Activated CD8-positive, alpha-beta memory T cell treated with anti-CD3 and anti-CD28 coated beads for 36 hours (primary cell): ENCODE results near the gene DUSP9. TPM values are rescaled to one million over a fixed set of nuclear protein-coding genes. Genes with fewer than 3 reads are reported as not detected.

Experiments used
- CTCF ChIA-PET: fragments of 350-600 bp; sonication (Branson Sonifier 250); formaldehyde crosslinking; loops from one replicate; lab custom pipeline; 2021; ENCODE audit warnings: antibody characterized with exemption; lab: Charles Lee
- POLR2A ChIA-PET: fragments of 350-600 bp; sonication (Branson Sonifier 250); formaldehyde crosslinking; loops from one replicate; lab custom pipeline; 2021; ENCODE audit warnings: antibody characterized with exemption; lab: Charles Lee
- total RNA-seq, 2 experiments: library from RNA; stranded (reverse); gene quantifications; one replicate each; pipeline ENCODE4 v1.2.3, GENCODE V29; 2021

Gene DUSP9
- total RNA-seq, 2 experiments from 2014 or later: 0.11 to 0.15 TPM

GRCh38 chrX:153643431-153644351 is 3.3 kb upstream of the DUSP9 start:
- POLR2A ChIA-PET: no interaction called here
- CTCF ChIA-PET: interaction anchor here (0.7 to 1.5 kb wide), 3 partner anchors 12 to 24 kb away, joined by 3 read pairs; no protein-coding TSS in a partner anchor

DNA sequence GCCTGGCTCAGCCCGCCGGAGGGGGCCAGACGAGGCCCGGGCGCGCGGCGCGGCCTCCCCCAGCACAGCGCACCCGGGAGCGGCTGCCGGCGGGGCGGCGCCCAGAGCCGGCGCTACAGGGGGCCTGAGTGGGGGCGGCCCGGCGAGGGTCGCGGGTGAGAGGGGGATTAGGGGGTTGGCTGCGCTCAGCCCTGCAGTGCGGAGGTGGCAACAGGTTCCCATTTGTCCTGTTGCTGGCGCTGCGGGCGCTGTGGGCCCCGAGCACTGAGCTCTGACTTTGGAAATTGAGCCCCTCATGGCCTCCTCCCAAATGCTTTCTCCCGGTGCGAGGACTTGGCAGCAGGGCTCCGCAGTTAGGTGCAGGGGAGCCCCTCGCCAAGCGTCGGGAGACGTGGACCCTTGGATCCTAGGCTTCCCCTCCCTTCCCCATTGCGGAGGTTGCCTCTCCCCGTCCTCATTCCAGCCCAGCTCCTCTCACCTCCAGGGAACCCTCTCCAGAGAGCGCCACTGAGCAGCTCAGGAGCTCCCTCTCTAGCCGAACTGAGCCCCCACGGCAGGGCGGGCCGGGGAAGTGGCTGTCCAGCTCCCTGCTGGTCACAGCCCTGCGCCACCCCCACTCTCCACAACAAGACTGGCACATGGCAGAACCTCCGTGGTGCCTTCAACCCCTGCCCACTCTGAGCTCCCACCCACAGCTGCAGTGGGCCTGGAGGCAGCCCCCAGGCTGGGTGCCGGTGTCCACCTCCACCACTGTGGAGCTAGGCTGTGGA is 2.5 kb upstream of the DUSP9 start:
- POLR2A ChIA-PET: no interaction called here
- CTCF ChIA-PET: interaction anchor here (0.6 to 1.1 kb wide), 4 partner anchors 8 to 105 kb away, joined by 3 to 5 read pairs (median 3); no protein-coding TSS in a partner anchor

GRCh38 chrX:153645151-153645550 is 1.9 kb upstream of the DUSP9 start:
- POLR2A ChIA-PET: no interaction called here
- CTCF ChIA-PET: interaction anchor here (1.0 to 1.1 kb wide), 2 partner anchors 9 to 105 kb away, joined by 3 to 5 read pairs; no protein-coding TSS in a partner anchor

GRCh38 chrX:153645921-153646488 is 998 bp upstream of the DUSP9 start:
- CTCF ChIA-PET: interaction anchor here (1.0 to 1.5 kb wide), 4 partner anchors 9 to 93 kb away, joined by 3 to 4 read pairs (median 3); no protein-coding TSS in a partner anchor
- POLR2A ChIA-PET: no interaction called here

- ChIA-PET CTCF (interaction anchor here (0.6 to 1.5 kb wide), 3 partner anchors 15 to 21 kb away, joined by 3 to 4 read pairs (median 3); no protein-coding TSS in a partner anchor), POLR2A (no interaction called here)
Measured at GRCh38 chrX:153647461-153648357, 706 bp downstream of the DUSP9 start.

DNA sequence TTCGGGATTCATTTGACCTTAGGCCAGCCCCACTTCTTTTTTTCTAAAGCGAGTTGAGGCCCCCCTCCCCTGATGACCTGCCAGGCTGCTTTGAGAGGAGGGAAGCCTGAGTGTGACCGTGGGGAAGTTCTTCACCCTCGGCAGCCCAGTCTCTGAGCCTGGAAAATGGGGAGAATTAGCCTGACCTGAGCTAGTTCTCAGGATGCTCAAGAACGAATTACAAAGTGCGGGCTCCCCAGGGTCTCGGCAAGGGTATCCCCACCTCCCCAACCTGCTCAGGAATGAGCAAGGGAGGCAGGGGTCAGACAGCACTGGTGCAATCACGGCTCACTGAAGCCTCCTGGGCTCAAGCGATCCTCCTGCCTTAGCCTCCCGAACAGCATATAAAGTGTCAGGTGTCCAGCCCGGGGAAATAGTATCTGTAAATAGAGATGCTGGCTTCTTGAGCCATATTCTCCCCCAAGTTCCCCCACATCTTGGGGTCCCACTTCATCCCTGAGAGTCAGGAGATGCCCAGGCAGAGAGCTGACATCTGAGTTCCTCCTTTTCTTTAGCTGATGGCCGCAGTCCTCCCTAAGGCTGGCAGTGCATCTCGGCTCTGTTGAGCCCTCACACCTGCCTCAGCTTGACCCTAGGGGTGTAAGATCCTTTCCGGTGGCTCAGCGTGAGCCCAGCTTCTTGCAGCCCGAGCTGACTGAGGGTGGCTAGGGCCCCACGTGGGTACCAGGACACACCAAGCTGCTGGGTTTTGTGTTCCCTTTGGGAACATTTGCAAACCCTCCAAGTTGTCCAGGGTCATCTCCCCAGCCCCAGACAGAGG is 1.6 kb downstream of the DUSP9 start:
- POLR2A ChIA-PET: no interaction called here
- CTCF ChIA-PET: interaction anchor here (0.6 to 1.6 kb wide), 3 partner anchors 8 to 21 kb away, joined by 3 to 4 read pairs (median 3); no protein-coding TSS in a partner anchor

DNA sequence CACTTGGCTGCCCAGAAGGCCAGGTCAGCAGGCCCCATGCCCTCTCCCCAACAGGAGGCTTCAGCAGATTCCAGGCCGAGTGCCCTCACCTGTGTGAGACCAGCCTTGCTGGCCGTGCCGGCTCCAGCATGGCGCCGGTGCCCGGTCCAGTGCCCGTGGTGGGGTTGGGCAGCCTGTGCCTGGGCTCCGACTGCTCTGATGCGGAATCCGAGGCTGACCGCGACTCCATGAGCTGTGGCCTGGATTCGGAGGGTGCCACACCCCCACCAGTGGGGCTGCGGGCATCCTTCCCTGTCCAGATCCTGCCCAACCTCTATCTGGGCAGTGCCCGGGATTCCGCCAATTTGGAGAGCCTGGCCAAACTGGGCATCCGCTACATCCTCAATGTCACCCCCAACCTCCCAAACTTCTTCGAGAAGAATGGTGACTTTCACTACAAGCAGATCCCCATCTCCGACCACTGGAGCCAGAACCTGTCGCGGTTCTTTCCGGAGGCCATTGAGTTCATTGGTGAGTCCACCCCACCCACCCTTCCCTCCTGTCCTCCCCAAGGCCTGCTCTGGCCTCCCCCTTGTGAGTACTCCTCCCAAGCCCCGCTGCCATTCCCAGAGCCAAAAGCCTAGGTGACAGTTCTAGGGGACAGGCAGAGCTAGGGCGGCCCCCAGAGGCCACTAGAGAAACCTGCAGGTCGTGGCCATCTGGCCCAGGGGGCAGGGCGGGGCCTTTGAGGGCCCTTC is 2.3 kb downstream of the DUSP9 start:
- POLR2A ChIA-PET: no interaction called here
- CTCF ChIA-PET: interaction anchor here (1.2 to 1.6 kb wide), 2 partner anchors 8 to 13 kb away, joined by 4 read pairs; no protein-coding TSS in a partner anchor

- POLR2A ChIA-PET: no interaction called here
Measured at GRCh38 chrX:153649915-153650782, 3.1 kb downstream of the DUSP9 start.

GRCh38 chrX:153650959-153651358 is 4.0 kb downstream of the DUSP9 start:
- POLR2A ChIA-PET: no interaction called here
- CTCF ChIA-PET: interaction anchor here (0.6 to 1.0 kb wide), 3 partner anchors 11 to 111 kb away, joined by 3 read pairs; no protein-coding TSS in a partner anchor

More at GRCh38 chrX:153649915-153650782, 3.1 kb downstream of the DUSP9 start:
- CTCF ChIA-PET: interaction anchor here (0.6 to 1.6 kb wide), 3 partner anchors 9 to 64 kb away, joined by 3 to 4 read pairs (median 4); no protein-coding TSS in a partner anchor

GRCh38 chrX:153651540-153652079 is 4.6 kb downstream of the DUSP9 start:
- CTCF ChIA-PET: interaction anchor here (1.0 kb wide), 1 partner anchor 111 kb away, joined by 3 read pairs; no protein-coding TSS in a partner anchor
- POLR2A ChIA-PET: no interaction called here

- POLR2A ChIA-PET: no interaction called here
- CTCF ChIA-PET: no interaction called here
Measured at GRCh38 chrX:153653556-153653955, 6.6 kb downstream of the DUSP9 start.

- POLR2A ChIA-PET: no interaction called here
Measured at GRCh38 chrX:153657161-153657560, 10.2 kb downstream of the DUSP9 start.

DNA sequence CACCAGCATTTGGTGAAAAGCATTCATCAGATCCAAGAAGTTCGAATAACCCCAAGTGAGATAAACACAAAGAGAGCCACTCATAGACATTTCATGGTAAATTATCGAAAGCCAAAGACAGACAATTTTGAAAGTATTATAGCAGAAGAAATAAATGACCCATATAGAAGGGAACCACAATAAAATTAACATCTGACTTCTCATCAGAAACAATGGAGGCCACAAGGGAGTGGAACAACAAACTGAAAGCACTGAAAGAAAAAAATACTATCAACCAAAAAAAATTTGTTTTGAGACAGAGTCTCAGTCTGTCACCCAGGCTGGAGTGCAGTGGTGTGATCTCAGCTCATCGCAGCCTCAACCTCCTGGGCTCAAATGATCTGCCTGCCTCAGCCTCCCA is 12.3 kb downstream of the DUSP9 start:
- POLR2A ChIA-PET: no interaction called here

More at GRCh38 chrX:153657161-153657560, 10.2 kb downstream of the DUSP9 start:
- CTCF ChIA-PET: interaction anchor here (1.4 to 2.4 kb wide), 3 partner anchors 9 to 117 kb away, joined by 6 to 8 read pairs (median 7); no protein-coding TSS in a partner anchor

GRCh38 chrX:153662266-153662665 is 15.3 kb downstream of the DUSP9 start:
- ChIA-PET CTCF (interaction anchor here (0.6 to 1.3 kb wide), 6 partner anchors 9 to 123 kb away, joined by 3 to 4 read pairs (median 3); no protein-coding TSS in a partner anchor), POLR2A (interaction anchor here (0.6 kb wide), 1 partner anchor 1051 kb away, joined by 3 read pairs; no protein-coding TSS in a partner anchor)

More for the DNA sequence above, 12.3 kb downstream of the DUSP9 start:
- CTCF ChIA-PET: interaction anchor here (0.7 to 2.2 kb wide), 2 partner anchors 120 kb away, joined by 4 to 8 read pairs; no protein-coding TSS in a partner anchor
